Activated CD8-positive, alpha-beta memory T cell treated with anti-CD3 and anti-CD28 coated beads for 24 hours (primary cell): ENCODE results near the gene SUN1.
"Not testable (repeated sequence)": the region's sequence is repeated elsewhere in the genome, so short reads cannot be mapped to it uniquely, and the experiment has no call there.

ENCODE experiments used
- DNase-seq: peaks from one replicate; pipeline ENCODE4 v3.0.0-alpha.2; 2020

Gene SUN1

DNA sequence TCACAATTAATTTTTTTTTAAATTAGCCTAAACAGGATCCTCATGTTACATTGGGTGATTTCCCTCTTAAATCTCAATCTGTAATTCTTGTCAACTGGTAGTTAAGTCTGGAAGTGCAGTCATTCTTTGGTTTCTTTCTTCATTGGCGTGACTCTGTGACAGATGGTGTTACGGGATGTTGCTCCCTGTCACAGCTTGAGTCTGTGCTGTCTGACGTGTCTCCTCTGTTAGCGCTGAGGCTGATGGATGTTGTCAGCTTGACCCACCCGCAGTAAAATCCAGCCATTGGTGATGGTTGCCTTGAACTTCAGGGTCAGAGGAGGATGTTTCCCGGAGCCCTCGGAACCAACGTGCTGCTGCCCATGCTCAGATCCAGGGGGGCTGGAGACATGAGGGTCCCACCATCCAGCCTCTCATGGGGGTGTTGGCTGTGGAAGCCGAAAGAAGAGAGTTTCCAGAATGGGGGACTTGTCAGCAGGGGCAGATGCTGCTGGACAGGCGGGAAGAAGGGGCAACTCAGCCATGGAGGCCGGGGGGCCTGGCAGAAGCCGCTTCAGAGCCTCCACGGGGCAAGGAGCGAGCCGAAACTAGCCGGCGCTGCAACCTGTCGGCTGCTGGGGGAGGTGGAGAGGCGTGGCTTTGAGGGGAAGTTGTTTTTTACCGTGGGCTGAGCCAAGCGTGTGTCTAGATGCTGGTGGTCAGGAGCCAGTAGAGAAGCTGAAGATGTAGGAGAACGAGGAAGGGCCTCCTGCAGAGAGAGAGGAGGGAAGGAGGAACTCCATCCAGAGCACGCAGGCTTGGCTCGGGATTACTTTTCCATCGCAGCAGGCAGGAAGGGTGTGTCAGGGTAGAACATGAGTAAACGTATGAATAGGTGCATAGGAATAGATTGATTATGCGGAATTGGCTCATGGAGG lies 3.5 kb downstream of the SUN1 start:
- no peak for DNase-seq

DNA sequence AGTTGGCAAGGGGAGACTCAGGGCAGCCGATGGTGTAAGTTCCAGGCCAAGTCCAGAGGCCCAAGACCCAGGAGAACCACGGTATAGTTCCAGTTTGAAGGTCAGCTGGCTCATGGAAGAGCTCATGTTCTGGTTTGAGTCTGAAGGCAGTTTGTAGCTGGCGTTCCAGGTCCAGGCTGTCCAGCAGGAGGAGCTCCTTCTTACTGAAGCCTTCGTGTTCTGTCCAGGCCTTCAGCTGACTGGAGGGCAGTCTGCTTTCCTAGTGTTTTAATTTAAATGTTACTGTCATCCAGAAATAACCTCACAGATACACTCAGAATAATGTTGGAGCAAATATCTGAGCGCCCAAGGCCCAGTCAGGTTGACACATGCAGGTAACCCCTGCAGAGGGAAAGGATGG lies 4.2 kb downstream of the SUN1 start:
- no peak for DNase-seq

DNA sequence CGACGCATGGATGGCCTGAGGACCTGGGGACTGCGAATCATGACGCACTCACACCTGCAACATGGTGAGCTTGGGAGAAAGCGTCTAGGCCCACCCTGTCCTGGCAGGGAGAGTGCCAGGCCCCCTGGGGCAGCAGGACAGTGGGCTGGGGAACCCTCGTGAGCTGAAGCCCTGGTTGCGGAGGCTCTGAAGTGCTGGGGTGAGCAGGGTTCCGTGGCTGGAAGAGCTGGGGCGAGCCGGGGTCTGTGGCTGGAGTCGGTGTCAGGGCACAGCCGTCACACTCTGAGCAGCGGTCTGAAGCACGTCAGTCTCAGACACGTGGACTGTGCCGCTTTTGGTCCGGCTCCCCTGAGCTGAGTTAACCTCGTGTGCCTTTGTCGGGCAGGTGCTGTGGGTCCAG lies 4.7 kb downstream of the SUN1 start:
- no peak for DNase-seq

DNA sequence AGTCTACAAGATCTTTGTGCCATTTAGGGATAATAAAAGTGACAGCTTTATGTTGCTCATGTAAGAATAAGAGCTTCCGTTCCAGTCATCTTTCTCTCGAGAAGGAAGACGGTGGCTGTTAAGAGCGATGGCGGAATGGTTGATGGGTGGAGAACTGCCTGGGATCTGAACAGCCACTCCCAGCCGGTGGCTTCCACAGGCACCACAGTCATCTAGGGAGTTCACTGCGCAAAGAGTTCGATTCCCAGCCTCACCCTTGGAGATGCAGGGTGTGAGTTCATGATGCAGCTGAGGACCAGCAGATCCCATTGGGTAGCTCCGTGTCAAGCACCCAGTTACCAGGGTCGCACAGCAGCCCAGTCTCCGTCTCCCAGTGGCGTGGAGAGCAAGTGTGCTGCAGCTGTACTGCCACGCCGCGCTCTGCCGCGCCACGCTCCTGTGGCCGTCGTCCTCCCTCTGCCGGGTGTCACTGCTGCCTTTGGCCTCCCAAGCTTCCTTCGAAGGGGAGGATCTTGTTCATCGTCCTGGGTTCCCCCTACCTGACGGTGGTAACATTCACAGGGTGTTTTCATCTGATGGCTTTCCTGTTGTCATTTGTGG lies 7.8 kb downstream of the SUN1 start:
- DNase-seq: no peak

DNA sequence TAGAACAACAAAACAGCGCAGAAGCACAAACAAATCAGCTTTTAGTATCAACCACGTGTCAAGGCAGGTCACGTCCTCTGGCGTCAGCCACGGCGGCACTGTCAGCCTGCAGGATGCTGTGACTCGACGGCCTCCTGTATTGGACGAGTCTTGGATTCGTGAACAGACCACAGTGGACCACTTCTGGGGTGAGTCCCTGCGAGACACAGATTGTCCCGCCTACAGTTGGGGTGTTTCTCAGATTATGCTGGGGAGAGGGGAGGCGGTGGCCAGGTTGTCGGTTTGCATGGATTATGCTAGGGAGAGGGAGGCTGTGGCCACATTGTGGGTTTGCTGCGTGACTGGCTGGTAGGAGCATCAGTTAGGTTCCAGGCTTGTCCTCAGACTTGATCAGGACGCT lies 9.7 kb downstream of the SUN1 start:
- DNase-seq: no peak

DNA sequence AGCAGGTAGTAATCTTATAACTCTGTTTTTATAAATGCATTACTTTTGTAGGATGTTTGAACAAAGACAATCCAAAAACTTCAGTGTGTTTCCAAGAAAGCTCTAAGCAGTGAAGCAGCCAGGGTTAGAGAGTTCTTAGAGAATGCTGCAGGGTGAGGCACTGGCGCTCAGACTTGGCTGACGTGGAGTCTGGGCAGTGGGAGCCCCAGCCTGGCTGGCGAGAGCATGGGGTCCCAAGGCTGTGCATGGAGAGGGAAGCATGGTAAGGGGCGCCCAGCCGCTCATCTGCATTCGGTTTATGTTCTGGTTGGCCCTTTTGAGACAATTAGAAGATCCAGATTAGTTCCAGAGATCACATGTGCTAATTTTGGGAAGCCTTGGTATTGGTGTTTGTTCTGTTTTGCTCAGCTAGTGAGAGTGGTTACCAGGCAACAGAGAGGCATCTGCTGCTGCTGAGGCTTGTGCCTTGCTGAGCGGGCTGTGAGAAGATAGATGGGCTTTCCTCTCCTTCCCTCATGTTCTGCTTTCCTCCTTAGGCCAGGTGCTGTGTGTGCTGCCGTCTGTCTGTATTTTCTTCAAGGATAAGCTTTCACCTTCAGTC lies 10.3 kb downstream of the SUN1 start:
- DNase-seq: no peak

DNA sequence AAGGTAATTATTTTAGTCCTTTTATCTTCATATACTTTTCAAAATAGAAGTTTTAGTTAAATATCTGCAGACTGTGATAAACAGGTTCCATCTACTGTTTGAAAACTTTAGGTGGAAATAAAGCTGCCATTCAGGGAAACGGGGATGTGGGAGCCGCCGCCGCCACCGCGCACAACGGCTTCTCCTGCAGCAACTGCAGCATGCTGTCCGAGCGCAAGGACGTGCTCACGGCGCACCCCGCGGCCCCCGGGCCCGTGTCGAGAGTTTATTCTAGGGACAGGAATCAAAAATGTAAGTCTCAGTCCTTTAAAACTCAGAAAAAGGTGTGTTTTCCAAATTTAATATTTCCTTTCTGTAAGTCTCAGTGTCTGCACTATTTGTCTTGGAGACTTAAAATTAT lies 11.0 kb downstream of the SUN1 start:
- no peak for DNase-seq

DNA sequence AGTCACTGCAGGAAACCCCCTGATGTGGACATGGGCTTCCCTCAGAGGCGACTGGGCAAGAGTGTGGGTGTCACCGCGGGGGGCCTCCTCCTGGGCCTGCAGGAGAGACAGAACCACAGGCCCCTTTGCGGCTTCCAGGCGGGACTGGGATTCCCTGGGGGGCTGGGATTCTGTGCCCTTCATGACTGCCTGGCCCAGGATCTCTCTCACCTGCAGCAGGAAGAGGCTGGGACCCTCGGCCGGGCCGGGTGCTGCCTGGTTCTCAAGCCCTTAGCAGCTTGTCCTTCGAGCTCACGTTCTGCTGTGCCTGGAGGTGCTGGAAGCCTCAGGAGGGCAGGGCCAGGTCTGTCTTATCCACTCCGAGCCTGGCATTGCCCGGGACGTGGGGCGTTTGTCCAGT lies 11.8 kb downstream of the SUN1 start:
- no peak for DNase-seq

DNA sequence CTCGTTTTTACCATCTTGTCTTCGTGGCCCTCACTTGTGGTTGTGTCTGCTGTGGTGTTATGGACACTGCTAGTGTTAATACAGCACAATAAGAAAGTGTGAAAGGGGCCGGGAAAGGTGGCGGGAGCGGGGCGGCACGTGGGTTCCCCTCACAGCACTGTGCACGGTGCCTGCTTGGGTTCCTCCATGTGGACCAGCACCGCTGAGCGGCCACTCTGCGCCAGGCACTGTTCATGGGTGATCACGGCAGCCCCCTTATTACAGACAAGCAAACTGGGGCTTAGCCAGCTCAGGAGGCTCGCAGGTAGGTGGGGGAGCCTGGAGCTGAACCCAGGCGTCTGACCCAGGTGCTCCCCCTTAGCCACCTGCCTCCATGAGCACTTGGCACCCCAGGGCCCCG lies 12.2 kb downstream of the SUN1 start:
- no peak for DNase-seq

DNA sequence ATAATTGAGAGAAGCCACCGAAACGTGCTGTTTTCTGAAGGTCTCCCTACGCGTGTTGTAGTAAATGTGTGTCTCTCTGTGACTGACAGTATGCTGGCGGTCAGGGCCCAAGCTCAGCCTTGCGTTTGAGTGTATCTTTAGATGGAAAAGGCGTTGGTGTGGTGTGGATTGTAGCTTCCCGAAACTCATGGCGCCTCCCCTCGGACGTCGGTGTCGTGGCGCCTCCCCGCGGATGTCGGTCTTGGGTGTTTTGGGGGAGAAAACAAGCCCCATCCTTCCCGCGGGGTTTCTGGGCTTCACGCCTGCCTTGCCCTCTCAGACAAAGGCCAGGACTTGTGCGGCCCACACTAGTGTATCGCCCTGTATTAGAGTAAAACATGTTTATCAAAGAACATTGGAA lies 12.8 kb downstream of the SUN1 start:
- no peak for DNase-seq

DNA sequence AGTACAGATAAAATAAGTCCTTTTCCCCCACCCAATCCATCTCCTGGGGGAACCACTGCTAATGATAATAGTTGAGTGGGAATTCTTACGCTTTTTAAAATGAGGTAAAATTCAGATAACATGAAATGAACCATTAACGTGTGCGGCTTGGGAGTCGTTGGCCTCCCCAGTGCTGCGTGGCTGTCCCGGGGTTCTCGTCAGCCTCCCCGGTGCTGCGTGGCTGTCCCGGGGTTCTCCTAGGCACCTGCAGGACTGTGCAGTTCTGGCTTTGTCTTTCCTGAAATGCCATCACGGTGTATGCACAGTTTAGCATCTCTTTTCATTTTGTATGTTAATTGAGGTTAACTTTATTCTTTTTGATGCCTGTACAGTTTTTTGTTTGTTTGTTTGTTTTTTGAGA lies 13.5 kb downstream of the SUN1 start:
- DNase-seq: no peak

DNA sequence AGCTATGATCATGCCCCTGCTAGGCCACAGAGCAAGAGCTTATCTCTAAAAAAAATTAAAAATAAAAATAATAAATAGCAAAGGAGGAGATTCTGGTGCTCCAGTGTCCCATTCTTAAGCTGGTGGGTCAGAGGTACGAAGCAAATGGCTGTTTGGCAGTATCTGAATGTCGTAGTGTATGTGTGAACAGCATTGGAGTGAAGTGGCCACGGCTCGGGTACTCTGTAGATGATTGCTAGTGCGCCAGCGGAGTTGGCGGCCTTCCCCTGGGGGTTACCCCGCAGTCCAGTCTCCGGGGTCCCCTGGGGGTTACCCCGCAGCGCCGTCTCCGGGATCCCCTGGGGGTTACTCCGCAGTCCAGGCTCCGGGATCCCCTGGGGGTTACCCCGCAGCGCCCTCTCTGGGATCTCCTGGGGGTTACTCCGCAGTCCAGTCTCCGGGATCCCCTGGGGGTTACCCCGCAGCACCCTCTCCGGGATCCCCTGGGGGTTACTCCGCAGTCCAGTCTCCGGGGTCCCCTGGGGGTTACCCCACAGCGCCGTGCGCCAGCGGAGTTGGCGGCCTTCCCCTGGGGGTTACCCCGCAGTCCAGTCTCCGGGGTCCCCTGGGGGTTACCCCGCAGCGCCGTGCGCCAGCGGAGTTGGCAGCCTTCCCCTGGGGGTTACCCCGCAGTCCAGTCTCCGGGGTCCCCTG lies 14.8 kb downstream of the SUN1 start:
- DNase-seq: not testable (repeated sequence)

DNA sequence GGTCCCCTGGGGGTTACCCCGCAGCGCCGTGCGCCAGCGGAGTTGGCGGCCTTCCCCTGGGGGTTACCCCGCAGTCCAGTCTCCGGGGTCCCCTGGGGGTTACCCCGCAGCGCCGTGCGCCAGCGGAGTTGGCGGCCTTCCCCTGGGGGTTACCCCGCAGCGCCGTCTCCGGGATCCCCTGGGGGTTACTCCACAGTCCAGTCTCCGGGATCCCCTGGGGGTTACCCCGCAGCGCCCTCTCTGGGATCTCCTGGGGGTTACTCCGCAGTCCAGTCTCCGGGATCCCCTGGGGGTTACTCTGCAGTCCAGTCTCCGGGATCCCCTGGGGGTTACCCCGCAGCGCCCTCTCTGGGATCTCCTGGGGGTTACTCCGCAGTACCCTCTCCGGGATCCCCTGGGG lies 15.5 kb downstream of the SUN1 start:
- DNase-seq: not testable (repeated sequence)

DNA sequence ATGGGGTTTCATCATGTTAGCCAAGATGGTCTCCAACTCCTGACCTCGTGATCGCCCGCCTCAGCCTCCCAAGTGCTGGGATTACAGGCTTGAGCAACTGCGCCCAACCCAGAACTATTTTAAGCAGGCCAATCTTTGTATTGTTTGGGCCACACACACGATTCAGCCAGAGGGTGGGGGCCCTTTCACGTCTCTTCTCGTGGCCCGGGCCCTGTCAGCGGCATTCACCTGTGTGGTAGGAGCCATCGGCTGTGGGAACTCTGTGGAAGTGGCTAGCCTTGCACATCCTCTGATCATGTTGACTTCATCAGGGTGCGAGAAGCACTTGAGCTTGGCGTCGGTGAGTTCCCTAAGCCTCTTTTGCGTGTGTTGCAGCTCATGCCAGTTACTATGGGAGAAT lies 16.9 kb downstream of the SUN1 start:
- DNase-seq: no peak

DNA sequence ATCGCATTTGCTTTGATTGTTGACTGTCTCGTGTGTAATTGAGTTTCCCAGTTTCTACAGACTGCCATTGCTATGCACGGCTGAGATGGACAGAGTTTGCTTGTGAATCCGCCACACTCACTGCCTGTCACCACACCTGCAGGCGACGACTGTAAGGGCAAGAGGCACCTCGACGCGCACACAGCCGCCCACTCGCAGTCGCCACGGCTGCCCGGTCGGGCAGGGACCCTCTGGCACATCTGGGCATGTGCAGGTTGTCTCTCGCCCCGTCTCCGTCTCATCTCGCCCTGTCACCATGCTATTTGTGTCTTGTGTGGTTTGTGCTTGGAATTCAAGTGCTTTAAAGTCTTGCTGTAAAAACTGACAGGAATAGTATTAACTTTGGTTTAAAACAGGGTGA lies 17.5 kb downstream of the SUN1 start:
- no peak for DNase-seq

DNA sequence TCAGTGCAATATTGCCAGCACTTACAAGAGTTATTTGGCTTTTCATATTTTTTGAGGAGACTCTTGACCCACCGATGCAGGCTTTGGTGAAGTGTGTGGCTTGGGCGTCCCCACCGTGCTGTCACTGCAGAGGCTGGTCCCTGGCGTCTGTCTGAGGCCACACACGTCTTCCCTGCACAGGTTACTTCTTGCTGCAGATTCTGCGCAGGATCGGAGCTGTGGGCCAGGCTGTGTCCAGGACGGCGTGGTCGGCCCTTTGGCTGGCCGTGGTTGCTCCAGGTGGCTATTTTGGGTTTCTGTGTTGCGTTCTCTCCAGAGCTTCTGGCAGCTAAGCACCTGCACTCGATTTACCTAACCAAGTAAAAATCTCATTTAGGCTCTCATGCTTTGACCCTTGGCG lies 18.9 kb downstream of the SUN1 start:
- no peak for DNase-seq

DNA sequence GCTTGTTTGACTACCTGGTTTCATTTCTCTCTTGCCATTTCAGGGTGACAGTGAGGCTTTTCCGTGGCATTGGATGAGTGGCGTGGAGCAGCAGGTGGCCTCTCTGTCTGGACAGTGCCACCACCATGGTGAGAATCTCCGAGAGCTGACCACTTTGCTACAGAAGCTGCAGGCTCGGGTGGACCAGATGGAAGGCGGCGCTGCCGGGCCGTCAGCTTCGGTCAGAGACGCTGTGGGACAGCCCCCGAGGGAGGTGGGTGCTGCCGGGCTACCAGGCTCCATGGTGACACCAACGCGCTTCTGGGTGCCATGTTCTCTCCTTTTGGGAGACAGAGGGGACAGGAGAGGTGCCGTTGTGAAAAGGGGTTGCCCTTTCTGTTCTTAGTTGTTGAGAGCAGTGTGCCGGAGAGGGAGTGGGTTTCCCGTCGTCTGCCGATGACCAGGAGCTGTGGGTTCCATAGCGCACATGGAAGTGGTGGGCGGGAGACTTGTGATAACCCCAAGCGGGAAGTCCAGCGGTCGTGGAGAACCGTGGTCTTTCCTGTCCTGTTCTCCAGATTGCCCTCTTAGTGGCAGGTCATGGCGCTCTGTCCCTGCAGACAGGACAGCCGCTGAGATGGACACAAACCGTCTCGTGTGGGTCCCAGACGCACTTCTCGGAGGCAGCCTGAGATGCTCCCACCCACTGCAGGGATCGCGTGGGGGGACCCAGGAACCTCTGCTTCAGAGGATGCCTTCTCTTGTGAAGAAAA lies 21.3 kb downstream of the SUN1 start:
- no peak for DNase-seq

DNA sequence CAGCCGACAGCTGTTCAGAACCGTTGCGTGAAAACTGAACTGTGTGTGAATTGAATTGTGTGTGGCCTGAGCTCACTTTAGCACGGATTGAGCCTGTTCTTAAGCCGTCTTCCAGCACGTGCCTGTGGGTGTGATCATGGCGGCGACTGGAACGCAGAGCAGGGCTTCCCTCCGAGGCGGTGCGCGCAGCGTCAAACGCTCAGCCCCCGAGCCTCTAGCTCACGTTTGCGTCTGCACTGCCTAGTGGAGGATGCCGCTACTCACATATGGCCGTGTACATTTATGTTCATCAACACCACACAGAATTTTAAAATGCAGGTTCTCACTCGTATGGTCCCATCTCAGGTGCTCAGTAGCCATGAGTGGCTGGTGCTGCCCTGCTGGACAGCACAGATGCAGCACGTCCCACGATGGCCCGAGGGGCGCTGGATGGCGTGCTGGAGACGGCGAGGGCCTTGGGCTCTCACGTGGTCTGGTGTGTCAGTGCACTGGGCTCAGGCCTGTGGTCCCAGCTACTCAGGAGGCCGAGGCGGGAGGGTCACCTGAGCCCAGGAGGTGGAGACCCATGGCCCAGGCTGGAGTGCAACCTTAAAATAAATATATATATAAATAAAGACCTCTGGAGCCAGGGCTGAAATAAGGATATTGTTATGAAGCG lies 22.0 kb downstream of the SUN1 start:
- DNase-seq: no peak

DNA sequence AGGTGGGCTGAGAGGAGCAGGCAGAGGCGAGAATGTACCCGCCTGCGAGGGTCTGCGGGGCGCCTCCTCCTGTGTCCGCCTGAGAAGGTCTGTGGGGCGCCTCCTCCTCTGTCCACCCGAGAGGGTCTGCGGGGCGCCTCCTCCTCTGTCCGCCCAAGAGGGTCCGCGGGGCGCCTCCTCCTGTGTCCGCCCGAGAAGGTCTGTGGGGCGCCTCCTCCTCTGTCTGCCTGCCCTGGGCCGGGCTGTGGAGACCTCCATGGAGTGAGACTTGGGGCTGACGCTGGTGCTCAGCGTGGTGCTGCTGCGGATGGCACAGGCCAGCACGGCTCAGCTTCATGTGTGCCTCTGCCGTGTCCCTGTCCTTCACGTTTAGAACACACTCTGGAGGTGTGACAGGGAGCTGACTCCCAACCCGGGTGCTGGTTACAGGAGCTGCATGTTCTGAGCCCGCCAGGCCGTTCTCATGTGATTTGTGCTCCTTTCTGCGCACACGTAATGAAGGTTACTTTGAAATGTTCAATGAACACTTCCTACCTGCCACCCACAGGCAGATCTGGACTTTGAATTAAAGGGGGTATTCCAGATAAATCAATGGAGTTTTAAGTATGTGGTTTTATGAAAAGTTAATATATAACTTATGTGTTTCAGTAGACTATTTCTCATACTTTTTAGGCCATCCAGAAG lies 23.6 kb downstream of the SUN1 start:
- no peak for DNase-seq

DNA sequence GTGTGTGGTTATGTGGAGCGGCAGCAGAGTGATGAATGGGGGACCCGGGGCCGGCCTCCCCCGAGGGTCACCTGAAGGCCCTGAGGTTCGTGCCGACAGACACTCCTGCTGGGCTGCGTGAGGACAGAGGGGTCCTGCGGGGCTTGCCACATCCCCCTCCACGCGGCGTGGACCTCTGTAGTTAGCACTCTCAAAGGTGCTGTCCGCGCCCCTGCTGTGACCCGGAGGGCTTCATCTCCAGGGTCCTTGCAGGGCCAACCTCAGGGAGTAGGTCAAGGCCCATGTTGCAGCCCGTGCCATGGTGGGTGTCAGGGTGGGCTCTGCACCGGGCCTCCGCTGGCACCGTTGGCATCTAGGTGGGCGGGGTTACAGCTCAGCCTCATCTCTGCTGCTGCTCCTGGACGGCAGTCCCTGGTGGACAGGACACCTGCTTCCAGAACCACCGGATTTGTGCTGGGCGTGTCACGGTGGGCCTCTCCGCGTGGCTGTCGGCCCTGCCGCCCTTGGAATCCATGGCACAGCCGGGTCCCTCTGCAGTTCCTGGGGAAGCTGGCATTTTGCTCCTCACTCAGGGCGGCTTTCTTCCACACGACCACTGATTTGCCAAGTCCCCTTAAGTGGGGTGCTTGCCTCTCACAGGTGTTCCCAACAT lies 24.3 kb downstream of the SUN1 start:
- no peak for DNase-seq

DNA sequence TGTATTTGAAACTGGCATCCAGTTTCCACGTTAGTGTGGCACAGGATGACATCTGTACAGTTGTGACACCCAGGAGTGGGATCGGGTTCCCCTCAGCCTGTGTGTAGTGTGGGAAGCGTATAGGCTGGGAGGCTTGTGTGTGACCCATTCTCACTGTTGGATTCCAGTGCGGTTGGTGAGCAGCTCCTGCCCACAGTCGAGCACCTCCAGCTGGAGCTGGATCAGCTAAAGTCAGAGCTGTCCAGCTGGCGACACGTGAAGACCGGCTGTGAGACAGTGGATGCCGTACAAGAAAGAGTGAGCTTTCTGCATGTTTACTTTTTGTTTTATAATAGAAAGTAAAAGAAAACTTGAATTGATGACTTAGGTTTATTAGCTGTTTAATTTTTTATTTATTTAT lies 25.4 kb downstream of the SUN1 start:
- DNase-seq: no peak
